GM12891 (cell line): Measurements from ENCODE around the gene ART3.
A peak's percentile ranks its signal among the peaks of the same experiment; 100 is the strongest.

Experiments used
- DNase-seq: peaks from one replicate; pipeline ENCODE4 v3.0.0; 2011; ENCODE audit warnings: low spot score; ENCODE audit not compliant: insufficient read length
- FAIRE-seq: peaks from 2 replicates; lab custom pipeline; 2011; peaks lifted over from hg19 to GRCh38; lab: Jason Lieb, UNC
- PAX5 ChIP-seq: IDR thresholded peaks from 2 replicates; pipeline ENCODE4 v1.6.1; 2011; ENCODE audit warnings: low read length, moderate library complexity, mild to moderate bottlenecking; ENCODE audit not compliant: insufficient read depth, severe bottlenecking
- POLR2A ChIP-seq: IDR thresholded peaks from 2 replicates; pipeline ENCODE4 v1.6.1; 2011; ENCODE audit warnings: low read depth, low read length, control low read depth
- POLR2AphosphoS5 ChIP-seq: IDR thresholded peaks from 2 replicates; pipeline ENCODE4 v1.6.1; 2011; ENCODE audit warnings: low read depth, low read length, control low read depth
- POU2F2 ChIP-seq: IDR thresholded peaks from 2 replicates; pipeline ENCODE4 v1.6.1; 2011; ENCODE audit warnings: low read depth, mild to moderate bottlenecking, control low read depth, low read length, moderate library complexity
- SPI1 ChIP-seq: IDR thresholded peaks from 2 replicates; pipeline ENCODE4 v1.6.1; 2011; ENCODE audit warnings: low read depth, low read length, control low read depth
- TAF1 ChIP-seq: IDR thresholded peaks from 2 replicates; pipeline ENCODE4 v1.6.1; 2011; ENCODE audit warnings: low read depth, low read length, control low read depth

Gene ART3

GRCh38 chr4:76090241-76090691, 15.8 kb downstream of the ART3 start:
- TF ChIP-seq SPI1 (peak; percentile 95), POLR2AphosphoS5 (no peak)
- DNase-seq (no peak), FAIRE-seq (peak; percentile 80)

DNA sequence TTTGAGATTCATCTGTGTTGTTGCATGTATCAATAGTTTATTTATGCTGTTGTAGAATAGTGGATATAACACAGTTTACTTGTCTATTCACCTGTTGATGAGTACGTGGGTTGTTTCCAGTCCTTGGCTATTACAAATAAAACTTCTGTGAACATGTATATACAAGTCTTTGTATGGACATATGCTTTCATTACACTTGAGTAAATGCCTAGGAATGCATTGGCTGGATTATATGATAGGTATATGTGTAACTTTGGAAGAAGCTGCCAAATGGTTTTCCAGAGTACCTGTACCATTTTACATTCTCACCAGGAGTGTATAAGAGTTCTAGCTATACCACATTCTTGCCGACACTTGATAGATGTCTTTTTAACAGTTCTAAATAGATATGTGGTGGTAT, 16.5 kb downstream of the ART3 start:
- no peak for DNase-seq
- TF ChIP-seq POLR2A, result no peak
- no peak for TF ChIP-seq POLR2AphosphoS5
- TF ChIP-seq TAF1, result no peak
- TF ChIP-seq SPI1, result no peak
- FAIRE-seq, result no peak

GRCh38 chr4:76095568-76095967, 21.1 kb downstream of the ART3 start:
- DNase-seq (no peak), FAIRE-seq (no peak)
- TF ChIP-seq SPI1, result no peak
- no peak for TF ChIP-seq POLR2A
- no peak for TF ChIP-seq POU2F2
- TF ChIP-seq POLR2AphosphoS5, result no peak
- no peak for TF ChIP-seq PAX5
- TF ChIP-seq TAF1, result no peak

DNA sequence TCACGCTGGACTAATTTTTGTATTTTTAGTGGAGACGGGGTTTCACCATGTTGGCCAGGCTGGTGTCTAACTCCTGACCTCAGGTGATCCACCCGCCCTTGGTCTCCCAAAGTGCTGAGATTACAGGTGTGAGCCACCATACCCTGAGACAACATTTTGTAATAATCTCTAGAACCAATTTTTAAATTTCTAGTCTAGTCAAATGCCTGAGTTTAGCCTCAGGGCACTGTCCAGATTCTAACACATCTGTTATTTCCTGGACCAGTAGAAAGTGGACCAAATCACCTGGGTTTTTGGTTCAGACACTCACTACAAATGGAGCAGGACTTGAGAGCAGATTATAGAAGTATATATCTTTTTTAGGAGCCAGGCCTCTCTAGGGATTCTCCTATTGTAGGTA, 21.6 kb downstream of the ART3 start:
- TF ChIP-seq TAF1, result no peak
- TF ChIP-seq POU2F2, result no peak
- FAIRE-seq, result no peak
- no peak for DNase-seq

DNA sequence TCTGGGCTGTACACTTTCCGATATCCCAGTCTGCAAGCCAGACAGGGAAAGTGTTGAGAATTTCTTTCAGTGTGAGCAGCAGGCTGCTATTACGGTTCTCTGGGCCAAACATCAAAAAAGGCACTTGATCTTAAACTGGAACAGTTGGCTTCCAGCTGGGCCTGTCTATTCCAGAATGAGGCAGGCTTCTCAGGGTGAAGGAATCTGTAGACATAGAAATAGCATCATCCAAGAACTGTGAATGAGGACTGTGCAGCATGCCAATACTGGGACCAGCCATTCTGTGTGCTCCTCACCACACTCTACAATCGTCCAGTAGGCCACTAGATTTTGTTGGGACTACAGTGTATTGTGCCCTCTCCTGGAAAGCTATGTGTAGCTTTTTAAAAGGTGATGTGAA, 31.1 kb downstream of the ART3 start:
- FAIRE-seq, result no peak
- TF ChIP-seq SPI1 (no peak), POLR2AphosphoS5 (no peak), PAX5 (no peak), POLR2A (no peak), POU2F2 (no peak), TAF1 (no peak)
- DNase-seq, result no peak

DNA sequence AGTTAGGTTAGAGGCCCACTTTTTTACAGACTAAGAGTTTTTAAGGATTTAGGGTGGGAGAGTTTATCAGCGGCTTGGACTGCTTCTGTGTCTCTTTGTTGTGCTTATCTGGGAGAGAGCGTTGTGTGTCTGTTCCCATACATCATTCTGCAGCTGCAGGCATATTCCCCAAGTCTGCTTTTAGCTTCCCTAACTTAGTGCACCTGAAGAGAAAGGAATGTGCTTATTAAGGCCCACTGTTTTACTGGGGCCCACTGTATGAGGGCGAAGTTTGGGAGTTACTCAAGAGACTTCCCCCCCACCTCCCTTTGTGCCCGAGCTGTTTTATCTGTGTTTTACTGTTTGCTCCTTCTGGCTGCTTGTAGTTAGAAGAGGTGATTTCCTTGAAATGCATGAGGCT, 31.9 kb downstream of the ART3 start:
- DNase-seq, result no peak
- no peak for FAIRE-seq
- TF ChIP-seq POLR2A (no peak), SPI1 (no peak), TAF1 (no peak), POLR2AphosphoS5 (no peak), PAX5 (no peak), POU2F2 (no peak)

- FAIRE-seq, result peak; percentile 33
Observed at GRCh38 chr4:76108467-76109181, 34.1 kb downstream of the ART3 start.

DNA sequence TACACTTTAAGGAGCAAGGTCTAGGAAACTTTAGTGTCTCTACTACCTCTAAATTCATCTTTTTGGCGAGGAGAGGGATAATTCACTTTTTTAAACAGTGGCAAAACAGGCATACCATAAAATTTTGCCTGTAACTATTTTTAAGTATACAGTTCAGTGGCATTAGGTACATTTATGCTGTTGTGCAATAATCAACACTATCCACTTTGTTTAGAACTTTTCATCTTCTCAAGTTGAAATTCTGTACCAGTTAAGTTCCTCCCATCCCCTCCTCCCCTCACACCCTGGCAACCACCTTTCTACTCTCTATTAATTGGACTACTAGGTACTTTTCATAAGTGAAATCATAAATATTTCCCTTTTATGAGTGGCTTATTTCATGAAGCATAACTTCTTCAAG, 42.3 kb downstream of the ART3 start:
- FAIRE-seq (no peak), DNase-seq (no peak)
- TF ChIP-seq POU2F2 (no peak), POLR2AphosphoS5 (no peak), PAX5 (no peak), SPI1 (no peak)

More at GRCh38 chr4:76108467-76109181, 34.1 kb downstream of the ART3 start:
- DNase-seq, result no peak
- no peak for TF ChIP-seq POLR2AphosphoS5
- no peak for TF ChIP-seq POU2F2

DNA sequence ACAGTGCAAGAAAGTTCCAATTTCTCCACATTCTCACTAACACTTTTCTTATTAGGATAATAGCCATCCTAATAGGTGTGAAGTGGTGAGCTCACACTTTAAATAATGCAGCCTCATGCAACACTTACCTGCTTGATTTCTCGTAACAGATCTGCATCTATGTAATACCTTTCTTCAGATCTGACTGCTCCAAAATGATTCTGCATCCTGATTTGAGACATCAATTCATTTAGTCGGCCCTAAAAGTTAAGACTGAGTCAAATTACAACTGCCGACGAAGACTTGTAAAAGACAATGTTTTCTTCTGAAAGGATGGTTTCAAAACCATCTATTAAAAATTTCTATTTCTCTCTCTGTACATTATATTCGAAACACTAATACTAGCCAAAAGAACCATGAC, 43.0 kb downstream of the ART3 start:
- FAIRE-seq (no peak), DNase-seq (no peak)
- TF ChIP-seq POLR2AphosphoS5, result no peak
- TF ChIP-seq SPI1, result no peak

DNA sequence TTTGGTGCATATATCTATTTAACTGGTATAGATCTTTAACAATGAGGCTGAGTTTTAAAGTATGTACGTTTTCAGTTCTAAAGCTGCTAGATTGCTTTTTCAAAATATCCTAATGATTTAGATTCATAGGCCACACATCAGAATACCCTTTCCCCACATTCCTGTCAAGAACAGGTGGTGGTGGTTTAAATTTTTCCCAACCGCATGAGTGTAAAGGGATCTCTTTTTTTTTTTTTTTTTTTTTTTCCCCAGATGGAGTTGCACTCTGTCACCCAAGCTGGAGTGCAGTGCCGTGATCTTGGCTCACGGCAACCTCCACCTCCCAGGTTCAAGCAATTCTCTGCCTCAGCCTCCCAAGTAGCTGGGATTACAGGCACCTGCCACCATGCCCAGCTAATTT, 45.7 kb downstream of the ART3 start:
- FAIRE-seq (no peak), DNase-seq (no peak)
- TF ChIP-seq SPI1 (no peak), POU2F2 (no peak), PAX5 (no peak), POLR2A (no peak), TAF1 (no peak), POLR2AphosphoS5 (no peak)

GRCh38 chr4:76125816-76126215, 51.3 kb downstream of the ART3 start:
- no peak for DNase-seq
- FAIRE-seq, result no peak
- no peak for TF ChIP-seq SPI1
- no peak for TF ChIP-seq PAX5
- no peak for TF ChIP-seq POU2F2

- FAIRE-seq, result no peak
- TF ChIP-seq POLR2A, result no peak
- TF ChIP-seq TAF1, result no peak
- no peak for TF ChIP-seq POLR2AphosphoS5
- TF ChIP-seq PAX5, result no peak
- no peak for TF ChIP-seq POU2F2
- TF ChIP-seq SPI1, result no peak
- no peak for DNase-seq
Observed at GRCh38 chr4:76127754-76128153, 53.2 kb downstream of the ART3 start.
